H9 (cell line): ENCODE data around the gene PRR29. TPM values are rescaled to one million over a fixed set of nuclear protein-coding genes. Genes with fewer than 3 reads are reported as not detected.

Experiments used
- DNase-seq: peaks from one replicate; pipeline ENCODE4 v3.0.0-alpha.2; 2017
- H2AFZ ChIP-seq: one replicate; pipeline ENCODE4 v1.6.1; 2013; ENCODE audit warnings: mild to moderate bottlenecking, low read length, control low read depth, moderate library complexity
- H2AK5ac ChIP-seq: 2 replicates; pipeline ENCODE4 v1.6.1; 2013; ENCODE audit warnings: low read length, control low read depth, mixed read lengths; ENCODE audit not compliant: insufficient read length
- H2BK120ac ChIP-seq: one replicate; pipeline ENCODE4 v1.6.1; 2013; ENCODE audit warnings: low read depth, mild to moderate bottlenecking, low read length, control low read depth, inconsistent platforms; ENCODE audit not compliant: poor library complexity, severe bottlenecking
- H2BK12ac ChIP-seq: 2 replicates; pipeline ENCODE4 v1.6.1; 2013; ENCODE audit warnings: low read length, control low read depth, mixed read lengths, low read depth; ENCODE audit not compliant: insufficient read length
- H2BK15ac ChIP-seq: 2 replicates; pipeline ENCODE4 v1.6.1; 2013; ENCODE audit warnings: low read depth, low read length, control low read depth
- H2BK20ac ChIP-seq: one replicate; pipeline ENCODE4 v1.6.1; 2013; ENCODE audit warnings: low read depth, mild to moderate bottlenecking, low read length, control low read depth, inconsistent platforms; ENCODE audit not compliant: poor library complexity, severe bottlenecking
- H2BK5ac ChIP-seq: 2 replicates; pipeline ENCODE4 v1.6.1; 2013; ENCODE audit warnings: low read length, control low read depth, mixed read lengths; ENCODE audit not compliant: insufficient read length
- H3K14ac ChIP-seq: 2 replicates; pipeline ENCODE4 v1.6.1; 2013; ENCODE audit warnings: low read length, control low read depth; ENCODE audit not compliant: insufficient read depth
- H3K18ac ChIP-seq: 2 replicates; pipeline ENCODE4 v1.6.1; 2013; ENCODE audit warnings: low read depth, mild to moderate bottlenecking, mixed read lengths, low read length, control low read depth; ENCODE audit not compliant: insufficient read length
- H3K23ac ChIP-seq: 2 replicates; pipeline ENCODE4 v1.6.1; 2013; ENCODE audit warnings: low read length, control low read depth, mixed read lengths, low read depth; ENCODE audit not compliant: insufficient read length
- H3K23me2 ChIP-seq: 2 replicates; pipeline ENCODE4 v1.6.1; 2013; ENCODE audit warnings: low read depth, mild to moderate bottlenecking, mixed read lengths, low read length, control low read depth; ENCODE audit not compliant: insufficient read length, poor library complexity, severe bottlenecking
- H3K27ac ChIP-seq: 2 replicates; pipeline ENCODE4 v1.5.1; 2013; ENCODE audit warnings: low read length, control low read depth, mixed read lengths, low read depth; ENCODE audit not compliant: insufficient read length
- H3K27me3 ChIP-seq: 2 replicates; pipeline ENCODE4 v1.6.1; 2013; ENCODE audit warnings: low read length, control low read depth, inconsistent platforms; ENCODE audit not compliant: insufficient read depth
- H3K4ac ChIP-seq: 2 replicates; pipeline ENCODE4 v1.6.1; 2013; ENCODE audit warnings: low read depth, mild to moderate bottlenecking, control low read depth, inconsistent platforms, low read length, moderate library complexity
- H3K4me1 ChIP-seq: 2 replicates; pipeline ENCODE4 v1.6.1; 2013; ENCODE audit warnings: low read length, control low read depth, inconsistent platforms; ENCODE audit not compliant: insufficient read depth
- H3K4me2 ChIP-seq: 2 replicates; pipeline ENCODE4 v1.6.1; 2013; ENCODE audit warnings: low read length, control low read depth, mixed read lengths; ENCODE audit not compliant: insufficient read length, insufficient read depth
- H3K56ac ChIP-seq: 2 replicates; pipeline ENCODE4 v1.6.1; 2013; ENCODE audit warnings: low read depth, mild to moderate bottlenecking, mixed read lengths, low read length, control low read depth; ENCODE audit not compliant: insufficient read length
- H3K79me1 ChIP-seq: 2 replicates; pipeline ENCODE4 v1.6.1; 2013; ENCODE audit warnings: low read depth, mild to moderate bottlenecking, moderate library complexity, low read length, control low read depth, inconsistent platforms; ENCODE audit not compliant: insufficient read depth, poor library complexity, severe bottlenecking
- H3K79me2 ChIP-seq: 2 replicates; pipeline ENCODE4 v1.6.1; 2013; ENCODE audit warnings: low read length, control low read depth, inconsistent platforms; ENCODE audit not compliant: insufficient read depth
- H3K9ac ChIP-seq: 2 replicates; pipeline ENCODE4 v1.6.1; 2013; ENCODE audit warnings: low read length, control low read depth, mixed read lengths; ENCODE audit not compliant: insufficient read length; ENCODE audit errors: extremely low read depth
- H3K9me3 ChIP-seq: one replicate; pipeline ENCODE4 v1.6.1; 2013; ENCODE audit warnings: low read depth, low read length, inconsistent platforms; ENCODE audit not compliant: control insufficient read depth
- H3T11ph ChIP-seq: one replicate; pipeline ENCODE4 v1.6.1; 2013; ENCODE audit warnings: mild to moderate bottlenecking, low read length, control low read depth, inconsistent platforms
- H4K20me1 ChIP-seq: one replicate; pipeline ENCODE4 v1.6.1; 2013; ENCODE audit not compliant: control insufficient read depth, insufficient read length, insufficient read depth
- H4K5ac ChIP-seq: 2 replicates; pipeline ENCODE4 v1.6.1; 2013; ENCODE audit warnings: low read depth, mild to moderate bottlenecking, mixed read lengths, low read length, control low read depth; ENCODE audit not compliant: insufficient read length
- H4K8ac ChIP-seq: replicated peaks from 2 replicates; pipeline ENCODE4 v1.6.1; 2013; ENCODE audit warnings: low read length, control low read depth, mixed read lengths, low read depth; ENCODE audit not compliant: insufficient read length
- H4K91ac ChIP-seq: 2 replicates; pipeline ENCODE4 v1.6.1; 2013; ENCODE audit warnings: low read depth, mild to moderate bottlenecking, moderate library complexity, mixed read lengths, low read length, control low read depth; ENCODE audit not compliant: insufficient read length
- H3K27ac Mint-ChIP-seq, 3 experiments: 2 replicates in 2 of 3; 3 replicates in 1 of 3; pipeline ENCODE4 v1.8.0; 2020 to 2021; ENCODE audit warnings: mixed read lengths in 3 of 3, mild to moderate bottlenecking in 1 of 3, moderate library complexity in 1 of 3
- H3K27me3 Mint-ChIP-seq: 2 replicates; pipeline ENCODE4 v1.8.0; 2021; ENCODE audit warnings: low read depth, mild to moderate bottlenecking, moderate library complexity, mixed read lengths
- H3K36me3 Mint-ChIP-seq, 3 experiments: 2 replicates in 2 of 3; 3 replicates in 1 of 3; pipeline ENCODE4 v1.8.0; 2020 to 2021; ENCODE audit warnings: low read depth in 3 of 3, mixed read lengths in 3 of 3; ENCODE audit not compliant: insufficient read depth in 1 of 3
- H3K4me1 Mint-ChIP-seq, 2 experiments: 2 replicates each; pipeline ENCODE4 v1.8.0; 2020; ENCODE audit warnings: mixed read lengths in 2 of 2
- H3K4me3 Mint-ChIP-seq, 2 experiments: 2 replicates in 1 of 2; 3 replicates in 1 of 2; pipeline ENCODE4 v1.8.0; 2020 to 2021; ENCODE audit warnings: mild to moderate bottlenecking in 2 of 2, mixed read lengths in 2 of 2, moderate library complexity in 1 of 2
- H3K9me3 Mint-ChIP-seq, 2 experiments: 2 replicates in 1 of 2; 3 replicates in 1 of 2; pipeline ENCODE4 v1.8.0; 2020; ENCODE audit warnings: mild to moderate bottlenecking in 2 of 2, mixed read lengths in 2 of 2, moderate library complexity in 1 of 2
- CTCF ChIP-seq: fragments of 200-600 bp; sonication (generic); conservative IDR thresholded peaks from 3 replicates; pipeline ENCODE4 v1.8.0; 2021; ENCODE audit warnings: antibody characterized with exemption, mild to moderate bottlenecking
- WGBS: extraction: QIAGEN DNeasy Blood & Tissue Kit; methylation state at CpG from one replicate; pipeline ENCODE4 v1.1.7; 2013; ENCODE audit warnings: missing lambda C conversion rate, low lambda C conversion rate, mixed read lengths; ENCODE audit not compliant: insufficient read length; ENCODE audit errors: extremely low coverage; 5-methylcytosine and 5-hydroxymethylcytosine counted together
- total RNA-seq: library from RNA; stranded (reverse); gene quantifications from 2 replicates; pipeline ENCODE4 v1.2.1, GENCODE V29; 2021

The PRR29 gene
- total RNA-seq, 1 experiment from 2014 or later, result 0.87 TPM

DNA sequence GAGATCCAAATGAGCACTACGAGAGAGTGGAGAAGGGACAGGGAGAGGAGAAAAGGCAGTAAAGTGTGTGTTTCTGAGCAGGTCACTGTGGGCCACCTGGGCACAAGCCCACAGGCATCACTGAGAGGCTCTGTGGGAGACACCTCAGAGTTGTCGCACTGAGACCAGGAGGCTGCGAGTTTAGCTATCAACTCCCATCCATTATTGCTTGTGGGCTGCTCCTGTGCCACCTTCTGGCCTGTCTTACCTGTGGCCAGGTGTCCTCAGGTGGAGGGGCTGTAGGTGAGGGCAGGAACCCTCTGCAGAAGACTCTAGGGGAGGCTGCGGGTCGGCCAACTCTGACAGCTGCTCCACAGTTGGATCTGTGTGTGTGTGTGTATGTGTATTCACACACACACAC is 2.5 kb upstream of the PRR29 start:
- Histone ChIP-seq H3K79me2 (no peaks in the 10 kb centered on the region), H3K14ac (no peak overlapping the region), H2BK12ac (no peak overlapping the region), H3K79me1 (no peaks in the 10 kb centered on the region), H2BK5ac (no peak overlapping the region), H4K20me1 (no peaks in the 10 kb centered on the region), H3K23ac (no peak overlapping the region), H4K5ac (no peak overlapping the region), H2BK15ac (no peak overlapping the region), H3K27me3 (peaks cover 6% of the 10 kb centered on the region; the same call in 1 of the 2 replicates), H3K4ac (no peak overlapping the region), H3K56ac (no peak overlapping the region), H3K4me1 (0 out of 2 replicates have a peak, but pooled peaks cover 3% of the 10 kb centered on the region), H3T11ph (no peak overlapping the region), H4K91ac (no peak overlapping the region), H2BK20ac (no peak overlapping the region), H2AFZ (no peak overlapping the region), H3K9ac (no peak overlapping the region), H2AK5ac (no peak overlapping the region), H3K9me3 (no peaks in the 10 kb centered on the region), H2BK120ac (no peak overlapping the region), H3K18ac (no peak overlapping the region), H3K4me2 (no peak overlapping the region), H4K8ac (no peak overlapping the region), H3K23me2 (peaks cover 11% of the 10 kb centered on the region), H3K27ac (no peak overlapping the region)
- Mint-ChIP-seq H3K9me3 (no peaks in the 10 kb centered on the region; a peak in 2 of 5 replicates), H3K27ac (no peak overlapping the region), H3K4me3 (no peak overlapping the region), H3K36me3 (0 out of 7 replicates have a peak, but pooled peaks cover 0 to 2% (median 0%) of the 10 kb centered on the region in 3 experiments), H3K4me1 (peaks cover 3 to 15% of the 10 kb centered on the region in 2 experiments), H3K27me3 (peaks cover 78% of the 10 kb centered on the region)
- DNase-seq, result peak; percentile 29
- no CpG with 5 or more reads among the region's 5 CpGs for WGBS
- TF ChIP-seq CTCF, result no peak
